AG04449 (cell line): Measurements from ENCODE around the gene CDH22.

ENCODE experiments used
- CTCF ChIA-PET: fragments of 350-600 bp; formaldehyde crosslinking; extraction: SDS; loops from one replicate; lab custom pipeline; 2021; ENCODE audit warnings: antibody characterized with exemption; lab: Yijun Ruan, JAX
- POLR2A ChIA-PET: fragments of 400-600, 350-600 bp; formaldehyde crosslinking; extraction: SDS; loops from one replicate; lab custom pipeline; 2020; ENCODE audit warnings: antibody characterized with exemption, inconsistent platforms; lab: Yijun Ruan, JAX
- DNase-seq: peaks from one replicate; pipeline ENCODE4 v3.0.0-alpha.2; 2010; ENCODE audit warnings: low read depth, low spot score
- H3K4me3 ChIP-seq: 2 replicates; pipeline ENCODE4 v1.5.1; 2011; ENCODE audit warnings: low read depth, mild to moderate bottlenecking, control low read depth, low read length
- TF ChIP-seq, protein P1 (sequence below): IDR thresholded peaks from one replicate; pipeline ENCODE4 v1.5.1; 2011; ENCODE audit warnings: mild to moderate bottlenecking, moderate library complexity, low read length, control low read depth, inconsistent platforms; ENCODE audit not compliant: insufficient read depth; ENCODE audit errors: missing control alignments

CDH22 gene

GRCh38 chr20:46328200-46328882 lies 20.0 kb upstream of the CDH22 start:
- no peak overlapping the region for H3K4me3 ChIP-seq
- ChIA-PET POLR2A (no interaction called here), CTCF (no interaction called here)
- TF ChIP-seq, protein P1, sequence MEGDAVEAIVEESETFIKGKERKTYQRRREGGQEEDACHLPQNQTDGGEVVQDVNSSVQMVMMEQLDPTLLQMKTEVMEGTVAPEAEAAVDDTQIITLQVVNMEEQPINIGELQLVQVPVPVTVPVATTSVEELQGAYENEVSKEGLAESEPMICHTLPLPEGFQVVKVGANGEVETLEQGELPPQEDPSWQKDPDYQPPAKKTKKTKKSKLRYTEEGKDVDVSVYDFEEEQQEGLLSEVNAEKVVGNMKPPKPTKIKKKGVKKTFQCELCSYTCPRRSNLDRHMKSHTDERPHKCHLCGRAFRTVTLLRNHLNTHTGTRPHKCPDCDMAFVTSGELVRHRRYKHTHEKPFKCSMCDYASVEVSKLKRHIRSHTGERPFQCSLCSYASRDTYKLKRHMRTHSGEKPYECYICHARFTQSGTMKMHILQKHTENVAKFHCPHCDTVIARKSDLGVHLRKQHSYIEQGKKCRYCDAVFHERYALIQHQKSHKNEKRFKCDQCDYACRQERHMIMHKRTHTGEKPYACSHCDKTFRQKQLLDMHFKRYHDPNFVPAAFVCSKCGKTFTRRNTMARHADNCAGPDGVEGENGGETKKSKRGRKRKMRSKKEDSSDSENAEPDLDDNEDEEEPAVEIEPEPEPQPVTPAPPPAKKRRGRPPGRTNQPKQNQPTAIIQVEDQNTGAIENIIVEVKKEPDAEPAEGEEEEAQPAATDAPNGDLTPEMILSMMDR, result no peak
- DNase-seq, result no peak

DNA sequence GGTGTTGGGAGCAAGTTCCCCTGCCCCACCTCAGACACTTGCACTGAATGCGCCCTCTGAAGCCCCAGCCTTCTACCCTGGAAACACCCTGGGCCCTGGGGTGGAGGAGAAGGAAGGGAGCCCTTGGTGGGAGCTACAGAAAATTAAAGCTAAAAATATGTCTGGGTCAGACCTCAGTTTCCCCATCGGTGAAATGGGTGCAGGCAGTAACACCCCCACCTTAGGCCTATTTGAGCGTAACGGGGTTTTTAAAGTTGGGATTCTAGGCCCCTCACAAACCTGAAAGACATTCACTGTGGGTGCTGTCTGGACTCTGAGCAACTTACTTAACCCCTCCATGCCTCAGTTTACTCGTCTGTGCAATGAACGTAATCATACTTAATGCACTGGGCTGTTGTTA lies 19.3 kb upstream of the CDH22 start:
- DNase-seq, result no peak
- no peak overlapping the region for H3K4me3 ChIP-seq
- TF ChIP-seq, protein P1, result no peak
- ChIA-PET POLR2A (no interaction called here), CTCF (interaction anchor here (1.7 to 2.4 kb wide), 3 partner anchors 9 to 21 kb away, joined by 3 to 6 read pairs (median 6); no protein-coding TSS in a partner anchor)

GRCh38 chr20:46325789-46326188 lies 17.5 kb upstream of the CDH22 start:
- no peak overlapping the region for H3K4me3 ChIP-seq
- ChIA-PET POLR2A (no interaction called here), CTCF (interaction anchor here (1.7 to 2.4 kb wide), 4 partner anchors 11 to 193 kb away, joined by 3 to 6 read pairs (median 5); no protein-coding TSS in a partner anchor)
- DNase-seq, result no peak
- TF ChIP-seq, protein P1, result no peak

- TF ChIP-seq, protein P1, result peak; percentile 36
- no peak for DNase-seq
- ChIA-PET CTCF (interaction anchor here (1.0 to 2.4 kb wide), 3 partner anchors 9 to 192 kb away, joined by 3 to 6 read pairs (median 4); no protein-coding TSS in a partner anchor), POLR2A (no interaction called here)
- no peak overlapping the region for H3K4me3 ChIP-seq
Observed at GRCh38 chr20:46324960-46325703, 16.8 kb upstream of the CDH22 start.

DNA sequence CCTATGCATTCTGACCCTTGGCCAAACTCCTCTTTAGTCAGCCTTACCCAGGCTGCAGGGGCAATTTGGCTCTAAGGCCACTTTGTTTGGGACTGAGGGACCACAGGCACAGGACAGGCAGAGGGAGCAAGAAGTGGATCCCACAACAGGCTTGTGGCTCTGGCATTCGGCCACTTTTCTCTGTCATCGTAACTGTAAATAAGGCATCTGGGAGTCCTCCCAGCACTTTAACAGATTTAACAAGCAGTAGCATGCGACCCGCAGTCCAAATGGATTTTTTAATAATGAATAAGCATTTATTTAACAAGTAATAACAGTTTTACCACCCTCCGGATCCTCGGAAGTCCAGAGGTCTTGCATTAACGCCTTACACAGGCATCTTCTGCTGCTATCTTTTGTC lies 16.1 kb upstream of the CDH22 start:
- no peak overlapping the region for H3K4me3 ChIP-seq
- ChIA-PET POLR2A (no interaction called here), CTCF (interaction anchor here (1.0 kb wide), 1 partner anchor 10 kb away, joined by 3 read pairs; no protein-coding TSS in a partner anchor)
- TF ChIP-seq, protein P1, result no peak
- DNase-seq, result no peak

GRCh38 chr20:46323557-46323956 lies 15.3 kb upstream of the CDH22 start:
- CTCF ChIA-PET, result interaction anchor here (0.9 kb wide), 1 partner anchor 9 kb away, joined by 3 read pairs; no protein-coding TSS in a partner anchor

More at GRCh38 chr20:46323557-46323956, 15.3 kb upstream of the CDH22 start:
- DNase-seq, result no peak
- H3K4me3 ChIP-seq, result no peak overlapping the region
- POLR2A ChIA-PET, result interaction anchor here (0.5 kb wide), 1 partner anchor 210 kb away, joined by 4 read pairs; no protein-coding TSS in a partner anchor
- TF ChIP-seq, protein P1, result no peak
